KMS-11 (cell line): ENCODE results near the gene FGGY.
A peak's percentile ranks its signal among the peaks of the same experiment; 100 is the strongest.

ENCODE experiments used
- H2AFZ ChIP-seq: fragments of 200-600 bp; sonication (generic); 2 replicates; pipeline ENCODE4 v1.6.1; 2016; ENCODE audit warnings: antibody characterized with exemption, mixed run types, low read depth
- H3K27ac ChIP-seq: fragments of 200-600 bp; sonication (generic); 2 replicates; pipeline ENCODE4 v1.6.1; 2016; ENCODE audit warnings: mild to moderate bottlenecking, mixed run types
- H3K27me3 ChIP-seq: fragments of 200-600 bp; sonication (generic); 2 replicates; pipeline ENCODE4 v1.6.1; 2017; ENCODE audit warnings: mild to moderate bottlenecking, low read depth, mixed run types, moderate library complexity; ENCODE audit not compliant: insufficient read depth
- H3K36me3 ChIP-seq: fragments of 200-600 bp; sonication (generic); 2 replicates; pipeline ENCODE4 v1.6.1; 2017; ENCODE audit warnings: mild to moderate bottlenecking, mixed run types; ENCODE audit not compliant: insufficient read depth
- H3K4me1 ChIP-seq: fragments of 200-600 bp; sonication (generic); 2 replicates; pipeline ENCODE4 v1.6.1; 2016; ENCODE audit warnings: mild to moderate bottlenecking, low read depth, mixed run types; ENCODE audit not compliant: poor library complexity, severe bottlenecking
- H3K4me2 ChIP-seq: fragments of 200-600 bp; sonication (generic); 2 replicates; pipeline ENCODE4 v1.7.0; 2016; ENCODE audit warnings: mild to moderate bottlenecking, mixed run types
- H3K4me3 ChIP-seq: fragments of 200-600 bp; sonication (generic); IDR thresholded peaks from 2 replicates; pipeline ENCODE4 v1.6.1; 2017; ENCODE audit warnings: low read depth, low read length, mixed read lengths; ENCODE audit not compliant: insufficient read depth
- H3K79me2 ChIP-seq: fragments of 200-600 bp; sonication (generic); 2 replicates; pipeline ENCODE4 v1.6.1; 2016; ENCODE audit warnings: low read depth, mixed run types; ENCODE audit not compliant: insufficient read depth
- H3K9ac ChIP-seq: fragments of 200-600 bp; sonication (generic); 2 replicates; pipeline ENCODE4 v1.6.1; 2016; ENCODE audit warnings: mild to moderate bottlenecking, mixed run types
- H4K20me1 ChIP-seq: fragments of 200-600 bp; sonication (generic); 2 replicates; pipeline ENCODE4 v1.6.1; 2016; ENCODE audit warnings: mild to moderate bottlenecking, mixed run types; ENCODE audit not compliant: insufficient read depth
- CTCF ChIP-seq: fragments of 200-600 bp; sonication (generic); conservative IDR thresholded peaks from 2 replicates; pipeline ENCODE4 v1.6.1; 2017; ENCODE audit warnings: low read depth, mild to moderate bottlenecking, antibody characterized with exemption, low read length, moderate library complexity, mixed read lengths

Gene FGGY

GRCh38 chr1:59687081-59687480 is 390.2 kb downstream of the FGGY start:
- Histone ChIP-seq H4K20me1 (no peaks in the 10 kb centered on the region), H3K27ac (peak overlapping the region; percentile 81), H3K79me2 (no peaks in the 10 kb centered on the region), H3K4me2 (peak overlapping the region; percentile 80), H2AFZ (peak overlapping the region; percentile 15; the same call in 1 of the 2 replicates), H3K9ac (peak overlapping the region; percentile 9; the same call in 1 of the 2 replicates), H3K36me3 (no peaks in the 10 kb centered on the region), H3K27me3 (no peaks in the 10 kb centered on the region), H3K4me1 (peaks cover 100% of the 10 kb centered on the region), H3K4me3 (no peak overlapping the region)
- TF ChIP-seq CTCF, result no peak

GRCh38 chr1:59688976-59689375 is 392.1 kb downstream of the FGGY start:
- H3K4me3 ChIP-seq, result no peak overlapping the region
- peaks cover 86% of the 10 kb centered on the region for H3K4me1 ChIP-seq
- H2AFZ ChIP-seq, result peak overlapping the region; percentile 14; the same call in 1 of the 2 replicates
- peak overlapping the region; percentile 81 for H3K27ac ChIP-seq
- peak overlapping the region; percentile 80 for H3K4me2 ChIP-seq
- H3K79me2 ChIP-seq, result no peaks in the 10 kb centered on the region
- peak overlapping the region; percentile 0; the same call in 1 of the 2 replicates for H3K9ac ChIP-seq
- H3K36me3 ChIP-seq, result no peaks in the 10 kb centered on the region
- no peaks in the 10 kb centered on the region for H3K27me3 ChIP-seq
- TF ChIP-seq CTCF, result no peak
- H4K20me1 ChIP-seq, result no peaks in the 10 kb centered on the region

- no peak overlapping the region for H3K4me3 ChIP-seq
- H3K9ac ChIP-seq, result peak overlapping the region; percentile 0; the same call in 1 of the 2 replicates
- H3K4me2 ChIP-seq, result peak overlapping the region; percentile 80
- H3K79me2 ChIP-seq, result no peaks in the 10 kb centered on the region
- TF ChIP-seq CTCF, result no peak
- H2AFZ ChIP-seq, result peak overlapping the region; percentile 32; the same call in 1 of the 2 replicates
- H4K20me1 ChIP-seq, result no peaks in the 10 kb centered on the region
- peak overlapping the region; percentile 81 for H3K27ac ChIP-seq
- no peaks in the 10 kb centered on the region for H3K27me3 ChIP-seq
- H3K36me3 ChIP-seq, result no peaks in the 10 kb centered on the region
- peaks cover 78% of the 10 kb centered on the region for H3K4me1 ChIP-seq
These were observed 392.8 kb downstream of the FGGY start for GRCh38 chr1:59689730-59690129.

GRCh38 chr1:59690171-59690930 is 393.5 kb downstream of the FGGY start:
- Histone ChIP-seq H3K27ac (peak overlapping the region; percentile 81), H3K36me3 (no peaks in the 10 kb centered on the region), H4K20me1 (no peaks in the 10 kb centered on the region), H3K9ac (peak overlapping the region; percentile 0; the same call in 1 of the 2 replicates), H3K4me2 (peak overlapping the region; percentile 80), H3K27me3 (no peaks in the 10 kb centered on the region), H3K4me1 (peaks cover 75% of the 10 kb centered on the region), H3K4me3 (no peak overlapping the region), H2AFZ (peak overlapping the region; percentile 32; the same call in 1 of the 2 replicates), H3K79me2 (no peaks in the 10 kb centered on the region)
- no peak for TF ChIP-seq CTCF
